PC-9 (cell line): ENCODE measurements around the gene AIF1L. TPM values are rescaled to one million over a fixed set of nuclear protein-coding genes. Genes with fewer than 3 reads are reported as not detected.
A peak's percentile ranks its signal among the peaks of the same experiment; 100 is the strongest.

ENCODE experiments used
- BruUV-seq: library from RNA; stranded (reverse); fragments of 400-500 nt; replicated peaks from 2 replicates; lab custom pipeline; 2021; lab: Mats Ljungman, UMichigan
- CTCF ChIA-PET: fragments of 300-600 bp; sonication (Branson Sonifier 250); formaldehyde crosslinking; loops from one replicate; lab custom pipeline; 2022; ENCODE audit warnings: antibody characterized with exemption; lab: Charles Lee
- POLR2A ChIA-PET: fragments of 300-600 bp; sonication (Branson Sonifier 250); formaldehyde crosslinking; loops from one replicate; lab custom pipeline; 2022; ENCODE audit warnings: antibody characterized with exemption; ENCODE audit not compliant: unreplicated experiment; lab: Charles Lee
- DNase-seq, 2 experiments: peaks; one replicate each; pipeline versions ENCODE4 v3.0.0 to v3.0.0-alpha.2; 2015 to 2022; ENCODE audit warnings: mixed read lengths in 1 of 2
- H2AFZ ChIP-seq: fragments of 200-600 bp; sonication (generic); 2 replicates; pipeline ENCODE4 v1.8.1; 2017; ENCODE audit warnings: antibody characterized with exemption
- H3F3A ChIP-seq: fragments of 200-600 bp; sonication (generic); 2 replicates; pipeline ENCODE4 v1.8.1; 2017; ENCODE audit warnings: antibody characterized with exemption, mild to moderate bottlenecking, low read depth; ENCODE audit not compliant: insufficient read depth
- H3K27ac ChIP-seq: fragments of 200-600 bp; sonication (generic); 2 replicates; pipeline ENCODE4 v1.6.1; 2016; ENCODE audit warnings: mixed run types
- H3K27me3 ChIP-seq: fragments of 200-600 bp; sonication (generic); 2 replicates; pipeline ENCODE4 v1.6.1; 2016; ENCODE audit warnings: low read depth, mixed run types; ENCODE audit not compliant: insufficient read depth
- H3K36me3 ChIP-seq: fragments of 200-600 bp; sonication (generic); 2 replicates; pipeline ENCODE4 v1.6.1; 2016; ENCODE audit warnings: low read depth, mixed run types
- H3K4me1 ChIP-seq: fragments of 200-600 bp; sonication (generic); replicated peaks from 2 replicates; pipeline ENCODE4 v1.6.1; 2016; ENCODE audit warnings: mixed run types; ENCODE audit not compliant: insufficient read depth
- H3K4me2 ChIP-seq: fragments of 200-600 bp; sonication (generic); 2 replicates; pipeline ENCODE4 v1.6.1; 2017; ENCODE audit warnings: mixed run types
- H3K4me3 ChIP-seq: fragments of 200-600 bp; sonication (generic); 2 replicates; pipeline ENCODE4 v1.6.1; 2016; ENCODE audit warnings: mixed run types
- H3K79me2 ChIP-seq: fragments of 200-600 bp; sonication (generic); 2 replicates; pipeline ENCODE4 v1.6.1; 2017; ENCODE audit warnings: low read depth, mixed run types
- H3K9me2 ChIP-seq: fragments of 200-600 bp; sonication (generic); 2 replicates; pipeline ENCODE4 v1.8.1; 2017; ENCODE audit warnings: mild to moderate bottlenecking; ENCODE audit not compliant: insufficient read depth
- H3K9me3 ChIP-seq: fragments of 200-600 bp; sonication (generic); 2 replicates; pipeline ENCODE4 v1.8.1; 2016; ENCODE audit warnings: low read depth; ENCODE audit not compliant: insufficient read depth
- H4K20me1 ChIP-seq: fragments of 200-600 bp; sonication (generic); 2 replicates; pipeline ENCODE4 v1.8.1; 2017; ENCODE audit not compliant: insufficient read depth
- CTCF ChIP-seq: fragments of 200-600 bp; sonication (generic); conservative IDR thresholded peaks from 2 replicates; pipeline ENCODE4 v1.6.1; 2017; ENCODE audit warnings: mixed run types, antibody characterized with exemption, mild to moderate bottlenecking, moderate library complexity
- EZH2 ChIP-seq: fragments of 200-600 bp; sonication (generic); IDR thresholded peaks from 2 replicates; pipeline ENCODE4 v1.8.0; 2017; ENCODE audit warnings: antibody characterized with exemption, low read depth
- intact Hi-C: fragments of 100-400 bp; cut with micrococcal nuclease; formaldehyde crosslinking; loops from one replicate; pipeline ENCODE4 v1.10.0; 2022; ENCODE audit not compliant: unreplicated experiment
- total RNA-seq: library from RNA; stranded (reverse); gene quantifications from 2 replicates; pipeline ENCODE4 v1.2.3, GENCODE V29; 2021

AIF1L gene
- total RNA-seq, 1 experiment from 2014 or later = 87.3 TPM

- H3K9me3 ChIP-seq = no peaks in the 10 kb centered on the region
- peaks cover 9% of the 10 kb centered on the region; the same call in 1 of the 2 replicates for H3F3A ChIP-seq
- H3K9me2 ChIP-seq = no peaks in the 10 kb centered on the region
- no peak overlapping the region for H3K27ac ChIP-seq
- no peak for DNase-seq
- no peaks in the 10 kb centered on the region for H4K20me1 ChIP-seq
- peaks cover 20% of the 10 kb centered on the region for H3K4me1 ChIP-seq
- H3K36me3 ChIP-seq = no peaks in the 10 kb centered on the region
- CTCF ChIA-PET = no interaction called here
- POLR2A ChIA-PET = no interaction called here
- BruUV-seq = no TSS peak
- intact Hi-C loops = no loop called here
- TF ChIP-seq CTCF (no peak), EZH2 (no peak)
- H3K27me3 ChIP-seq = no peaks in the 10 kb centered on the region
- H3K4me2 ChIP-seq = no peak overlapping the region
- no peaks in the 10 kb centered on the region for H3K79me2 ChIP-seq
- no peak overlapping the region for H3K4me3 ChIP-seq
- H2AFZ ChIP-seq = no peak overlapping the region
Observed at GRCh38 chr9:131091352-131091992, 4.9 kb upstream of the AIF1L start.

- POLR2A ChIA-PET = no interaction called here
- DNase-seq = no peak
- CTCF ChIA-PET = no interaction called here
- Histone ChIP-seq H3K9me2 (no peaks in the 10 kb centered on the region), H3K36me3 (no peaks in the 10 kb centered on the region), H3K79me2 (0 out of 2 replicates have a peak, but pooled peaks cover under 1% of the 10 kb centered on the region), H3K9me3 (no peaks in the 10 kb centered on the region), H3K27ac (no peak overlapping the region), H3K27me3 (no peaks in the 10 kb centered on the region), H4K20me1 (no peaks in the 10 kb centered on the region; the same call in 1 of the 2 replicates), H3K4me2 (peak overlapping the region; percentile 36), H3K4me1 (peaks cover 21% of the 10 kb centered on the region), H3K4me3 (no peak overlapping the region), H2AFZ (no peak overlapping the region), H3F3A (peaks cover 9% of the 10 kb centered on the region; the same call in 1 of the 2 replicates)
- BruUV-seq = no TSS peak
- intact Hi-C loops = loop anchor here (1.0 kb wide), 1 partner anchor 10 kb away; no protein-coding TSS in a partner anchor
- no peak for TF ChIP-seq EZH2
Observed at GRCh38 chr9:131092030-131092429, 4.3 kb upstream of the AIF1L start.

DNA sequence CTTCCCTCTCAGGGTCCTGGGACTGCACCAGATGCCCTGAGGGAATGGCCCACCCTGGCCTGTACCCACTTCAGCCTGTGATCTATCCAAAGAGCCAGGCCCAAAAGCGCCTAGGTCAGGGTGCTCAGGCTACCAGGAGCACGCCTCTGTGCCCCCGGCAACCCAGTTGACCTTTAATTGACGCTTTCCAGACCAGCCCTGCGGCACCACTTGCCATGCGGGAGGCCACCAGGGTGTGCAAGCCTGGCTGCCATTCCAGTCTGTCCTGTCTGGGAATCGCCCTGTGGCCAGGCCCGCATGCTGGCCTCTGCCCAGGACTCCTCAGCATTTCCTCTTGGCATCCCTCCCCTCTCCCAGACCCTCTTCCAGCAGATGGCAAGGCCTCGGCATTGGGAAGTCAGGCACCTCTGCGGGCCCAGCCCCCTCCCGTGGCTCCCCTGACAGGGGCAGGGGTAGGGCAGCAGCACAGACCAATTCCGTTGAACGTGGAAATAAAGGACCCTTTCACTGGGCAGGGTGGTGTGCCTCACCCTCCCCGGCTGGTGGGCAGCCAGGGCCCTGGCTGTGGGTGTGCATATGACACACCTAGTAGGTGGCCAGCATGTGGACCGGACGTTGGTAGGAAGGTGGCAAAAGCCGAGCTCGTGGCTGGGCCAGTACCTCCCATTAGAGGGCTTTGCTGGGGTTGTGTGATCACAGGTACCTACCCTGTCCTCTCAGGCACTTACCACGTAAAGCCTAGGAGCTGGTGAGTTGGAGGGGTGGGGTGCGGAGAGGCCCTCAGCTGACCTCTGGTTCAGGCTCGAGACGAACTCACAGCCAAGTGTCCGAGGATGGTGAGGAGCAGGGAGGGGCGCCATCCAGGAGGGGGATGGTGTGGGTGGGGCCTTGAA is 3.5 kb upstream of the AIF1L start:
- Histone ChIP-seq H3K4me2 (peak overlapping the region; percentile 36), H3F3A (peaks cover 17% of the 10 kb centered on the region; the same call in 1 of the 2 replicates), H4K20me1 (peaks cover 8% of the 10 kb centered on the region; the same call in 1 of the 2 replicates), H3K79me2 (0 out of 2 replicates have a peak, but pooled peaks cover 4% of the 10 kb centered on the region), H3K9me3 (no peaks in the 10 kb centered on the region), H3K4me3 (no peak overlapping the region), H3K27ac (no peak overlapping the region), H2AFZ (no peak overlapping the region), H3K27me3 (no peaks in the 10 kb centered on the region), H3K4me1 (peaks cover 28% of the 10 kb centered on the region), H3K9me2 (no peaks in the 10 kb centered on the region), H3K36me3 (no peaks in the 10 kb centered on the region)
- no TSS peak for BruUV-seq
- TF ChIP-seq EZH2 = no peak
- no peak for TF ChIP-seq CTCF
- CTCF ChIA-PET = interaction anchor here (0.6 to 0.7 kb wide), 2 partner anchors 23 to 33 kb away, joined by 5 to 7 read pairs; partner anchors contain the start of gene NUP214
- DNase-seq = peak; percentile 63 to 81
- POLR2A ChIA-PET = no interaction called here
- intact Hi-C loops = loop anchor here (1.0 kb wide), 1 partner anchor 10 kb away; no protein-coding TSS in a partner anchor
